NCI-H2107 (cell line): ENCODE data around the gene RUFY4.

Experiments
- DNase-seq: peaks from one replicate; lab custom pipeline; 2025; lab: John Stamatoyannopoulos, UW

Gene RUFY4

GRCh38 chr2:218060950-218061660, 7.9 kb upstream of the RUFY4 start:
- no peak for DNase-seq

DNA sequence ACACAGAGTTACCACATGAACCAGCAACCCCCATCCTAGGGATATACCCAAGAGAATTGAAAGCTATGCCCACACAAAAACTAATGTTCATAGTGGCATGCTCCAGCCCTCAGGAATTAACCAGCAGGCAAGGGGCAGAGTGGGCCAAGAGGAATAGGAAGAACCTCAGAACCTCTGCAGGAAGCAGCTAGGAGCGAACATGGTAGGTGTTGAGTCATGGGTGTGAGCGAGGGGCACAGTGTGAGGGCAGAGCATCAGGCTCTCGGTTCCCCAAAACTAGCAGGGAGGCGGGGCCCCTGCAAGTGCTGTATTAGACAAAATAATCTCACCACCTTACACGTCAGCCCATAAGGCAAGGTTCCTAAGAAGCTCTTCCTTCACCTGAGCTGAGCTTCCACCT, 5.6 kb upstream of the RUFY4 start:
- no peak for DNase-seq

GRCh38 chr2:218063896-218064295, 5.2 kb upstream of the RUFY4 start:
- DNase-seq = no peak

- no peak for DNase-seq
These were observed 3.6 kb upstream of the RUFY4 start for GRCh38 chr2:218065239-218066006.

DNA sequence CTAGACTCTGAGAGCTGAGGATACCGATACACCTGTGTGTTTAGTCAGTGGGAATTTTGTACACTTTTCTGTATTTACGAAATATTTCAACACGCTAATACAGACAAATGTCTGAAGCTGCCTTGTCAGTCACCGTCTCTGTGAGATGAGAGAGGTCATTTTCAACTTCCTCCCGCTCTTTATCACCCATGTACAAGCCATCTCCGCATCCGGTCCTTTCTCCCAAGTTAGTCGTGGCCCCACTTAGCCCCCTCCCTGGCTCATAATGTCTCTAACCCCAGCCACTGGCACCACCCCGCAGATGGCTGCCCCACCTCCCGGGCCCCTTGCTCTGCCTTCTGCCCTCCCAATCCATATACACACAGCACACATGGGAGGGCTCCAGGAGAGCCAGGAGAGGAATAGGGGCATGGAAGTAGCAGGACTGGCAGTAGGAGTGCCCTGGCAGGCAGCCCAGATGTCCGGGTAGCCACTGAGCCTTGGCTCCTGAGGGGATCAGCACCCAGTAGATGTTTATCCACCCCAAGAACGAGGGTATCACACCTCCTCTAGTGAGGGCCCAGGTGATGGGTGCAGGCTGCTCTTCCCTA, 2.0 kb upstream of the RUFY4 start:
- no peak for DNase-seq

DNA sequence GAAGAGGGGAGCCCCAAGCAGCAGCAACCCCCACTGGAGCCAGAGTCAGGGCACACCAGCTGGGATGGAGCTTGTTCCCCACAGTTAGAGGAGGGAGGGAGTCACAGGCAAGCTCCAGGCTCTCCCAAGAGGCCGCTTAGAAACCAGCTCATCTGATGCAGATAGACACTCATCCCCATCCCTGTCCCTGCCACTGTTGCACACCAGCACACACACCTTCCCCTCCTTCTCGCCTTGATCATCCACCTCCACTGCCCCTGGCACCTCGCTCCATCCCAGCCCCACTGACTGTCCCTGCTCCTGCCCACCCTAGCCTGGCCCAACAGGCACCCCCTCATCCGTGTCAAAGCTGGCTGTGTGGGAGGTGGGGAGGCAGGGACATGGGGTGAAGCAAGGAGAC, 1.5 kb upstream of the RUFY4 start:
- DNase-seq = no peak

- DNase-seq = no peak
These were observed 700 bp downstream of the RUFY4 start for GRCh38 chr2:218069606-218070300.

DNA sequence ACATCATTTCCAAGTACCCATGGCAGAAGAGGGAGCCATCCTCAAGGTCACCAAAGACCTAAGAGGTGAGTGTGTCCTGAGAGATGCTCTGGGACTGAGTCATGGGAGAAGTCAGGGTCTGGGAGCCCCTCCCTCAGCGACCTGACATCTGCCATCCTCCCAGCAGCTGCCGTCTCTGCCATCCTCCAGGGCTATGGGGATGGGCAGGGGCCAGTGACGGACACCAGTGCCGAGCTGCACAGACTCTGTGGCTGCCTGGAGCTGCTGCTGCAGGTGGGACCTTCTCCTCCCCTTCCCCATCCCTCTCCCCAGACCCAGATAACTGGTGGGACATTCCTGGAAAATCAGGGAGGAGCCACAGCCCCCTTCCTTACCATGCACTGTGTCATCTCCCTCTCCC, 1.5 kb downstream of the RUFY4 start:
- no peak for DNase-seq

- no peak for DNase-seq
These were observed 2.3 kb downstream of the RUFY4 start for GRCh38 chr2:218071218-218071937.

GRCh38 chr2:218072002-218072401, 2.9 kb downstream of the RUFY4 start:
- no peak for DNase-seq

DNA sequence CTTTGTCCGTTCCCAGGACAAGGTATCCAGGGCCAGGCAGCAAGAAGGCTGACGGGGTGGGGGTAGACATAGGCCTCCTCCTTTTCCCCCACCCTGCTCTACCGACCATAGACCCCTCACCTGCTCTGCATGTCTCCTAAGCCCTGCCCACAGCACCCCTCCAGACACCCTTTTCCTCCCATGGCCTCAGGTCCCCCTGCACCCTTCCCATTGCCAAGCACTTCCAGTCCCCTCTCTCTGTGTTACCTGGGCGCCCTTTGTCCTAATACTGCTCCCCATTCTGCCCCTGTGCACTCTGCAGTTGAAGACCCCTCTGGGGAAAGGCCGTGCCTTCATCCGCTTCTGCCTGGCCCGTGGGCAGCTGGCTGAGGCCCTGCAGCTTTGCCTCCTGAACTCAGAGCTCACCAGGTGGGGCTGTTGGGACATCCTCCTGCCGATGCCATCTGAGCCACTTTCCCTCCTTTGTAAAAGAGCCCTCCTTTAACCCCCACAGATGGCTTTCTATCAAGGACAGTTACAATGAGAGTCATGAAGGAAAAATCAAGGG, 3.5 kb downstream of the RUFY4 start:
- DNase-seq = no peak

GRCh38 chr2:218073185-218073584, 4.1 kb downstream of the RUFY4 start:
- DNase-seq = no peak

GRCh38 chr2:218074031-218074430, 5.0 kb downstream of the RUFY4 start:
- no peak for DNase-seq

- DNase-seq = no peak
These were observed 7.1 kb downstream of the RUFY4 start for GRCh38 chr2:218075975-218076811.

DNA sequence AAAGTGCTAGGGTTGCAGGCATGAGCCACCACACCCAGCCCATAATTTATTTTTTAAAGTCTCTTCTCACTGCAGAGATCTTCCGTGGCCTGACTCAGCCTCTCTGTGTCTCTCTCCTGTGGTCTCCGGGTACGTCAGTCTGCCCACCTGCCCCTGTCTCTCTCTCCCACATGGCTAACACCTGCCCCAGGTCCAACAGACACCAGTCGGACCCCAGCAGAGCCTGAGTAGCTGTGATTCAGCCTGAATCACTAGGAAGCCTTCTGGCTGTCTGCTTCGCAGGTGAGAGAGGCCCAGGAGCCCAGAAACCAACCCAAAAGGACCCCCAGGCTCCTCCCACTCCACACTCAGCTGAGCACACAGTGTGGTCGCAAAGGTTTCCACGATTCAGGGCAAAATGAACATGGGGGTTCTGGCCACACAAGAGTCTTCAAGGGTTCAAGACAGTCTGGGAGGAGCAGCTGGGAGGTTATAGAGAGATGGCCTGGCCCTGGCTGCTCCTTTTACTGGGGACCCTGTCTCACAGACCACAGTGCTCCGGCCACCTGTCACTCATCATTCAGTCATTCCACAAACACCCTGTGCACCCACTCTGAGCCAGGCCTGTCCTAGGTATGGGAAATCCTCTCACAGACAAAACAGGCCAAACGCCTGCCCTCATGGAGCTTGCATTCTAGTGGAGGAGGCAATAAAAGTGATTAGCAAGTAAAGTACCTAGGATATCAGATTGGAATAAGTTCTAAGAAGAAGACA, 8.6 kb downstream of the RUFY4 start:
- DNase-seq = no peak

GRCh38 chr2:218079943-218080913, 11.2 kb downstream of the RUFY4 start:
- no peak for DNase-seq

- no peak for DNase-seq
These were observed 12.0 kb downstream of the RUFY4 start for GRCh38 chr2:218081063-218081462.

GRCh38 chr2:218081695-218082094, 12.6 kb downstream of the RUFY4 start:
- no peak for DNase-seq
